Activated CD4-positive, alpha-beta memory T cell treated with anti-CD3 and anti-CD28 coated beads for 36 hours (primary cell): ENCODE measurements around the gene HOXA10. TPM values are rescaled to one million over a fixed set of nuclear protein-coding genes. Genes with fewer than 3 reads are reported as not detected.

Experiments used
- CTCF ChIA-PET: fragments of 350-600 bp; sonication (Branson Sonifier 250); formaldehyde crosslinking; loops from one replicate; lab custom pipeline; 2021; ENCODE audit warnings: antibody characterized with exemption, inconsistent platforms; lab: Charles Lee
- POLR2A ChIA-PET: fragments of 350-600 bp; sonication (Branson Sonifier 250); formaldehyde crosslinking; loops from one replicate; lab custom pipeline; 2021; ENCODE audit warnings: antibody characterized with exemption; lab: Charles Lee
- DNase-seq: peaks from one replicate; pipeline ENCODE4 v3.0.0-alpha.2; 2020
- H3K27ac Mint-ChIP-seq: one replicate; pipeline ENCODE4 v1.8.0; 2021; ENCODE audit warnings: mixed read lengths
- H3K27me3 Mint-ChIP-seq: one replicate; pipeline ENCODE4 v1.8.0; 2021; ENCODE audit warnings: mixed read lengths
- H3K36me3 Mint-ChIP-seq: one replicate; pipeline ENCODE4 v1.8.0; 2021; ENCODE audit warnings: mixed read lengths
- H3K4me1 Mint-ChIP-seq: one replicate; pipeline ENCODE4 v1.8.0; 2021; ENCODE audit warnings: low read depth, mixed read lengths
- H3K4me3 Mint-ChIP-seq: one replicate; pipeline ENCODE4 v1.8.0; 2021; ENCODE audit warnings: mild to moderate bottlenecking, mixed read lengths
- H3K9me3 Mint-ChIP-seq: one replicate; pipeline ENCODE4 v1.8.0; 2021; ENCODE audit warnings: mixed read lengths
- intact Hi-C: fragments of 100-400 bp; cut with micrococcal nuclease; formaldehyde crosslinking; loops from one replicate; pipeline ENCODE4 v1.15.1; 2023
- total RNA-seq, 2 experiments: library from RNA; stranded (reverse); gene quantifications; one replicate each; pipeline ENCODE4 v1.2.3, GENCODE V29; 2021

HOXA10 gene
- total RNA-seq, 2 experiments from 2014 or later: not detected

DNA sequence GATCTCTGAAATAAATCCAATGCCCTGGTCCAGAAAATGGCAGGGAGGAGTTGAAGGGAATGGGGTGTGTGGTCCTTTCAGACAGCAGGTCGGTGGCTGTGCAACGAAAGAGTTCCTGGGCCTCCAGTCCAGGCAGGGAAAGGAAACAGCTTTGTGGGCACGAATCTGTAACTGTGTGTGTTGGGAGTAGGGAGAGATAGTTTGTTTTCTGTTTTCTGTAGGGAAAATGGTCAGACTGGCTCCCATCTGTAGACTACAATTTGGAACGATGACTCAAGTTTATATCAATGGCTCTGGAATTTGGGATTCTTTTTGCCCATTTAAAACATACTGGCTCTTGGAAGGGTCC lies 6.2 kb downstream of the HOXA10 start:
- intact Hi-C loops: loop anchor here (2.0 to 5.0 kb wide), 2 partner anchors 31 to 74 kb away; partner anchors contain the start of gene EVX1
- Mint-ChIP-seq H3K9me3 (no peaks in the 10 kb centered on the region), H3K27me3 (peaks cover 78% of the 10 kb centered on the region), H3K4me1 (peaks cover 34% of the 10 kb centered on the region), H3K4me3 (no peak overlapping the region), H3K27ac (no peak overlapping the region), H3K36me3 (peaks cover 3% of the 10 kb centered on the region)
- no peak for DNase-seq
- ChIA-PET POLR2A (no interaction called here), CTCF (interaction anchor here (0.9 to 1.7 kb wide), 5 partner anchors 8 to 1275 kb away, joined by 3 to 10 read pairs (median 3); no protein-coding TSS in a partner anchor)

GRCh38 chr7:27166531-27167505 lies 7.3 kb downstream of the HOXA10 start:
- peaks cover 27% of the 10 kb centered on the region for H3K4me1 Mint-ChIP-seq
- peaks cover 3% of the 10 kb centered on the region for H3K36me3 Mint-ChIP-seq
- POLR2A ChIA-PET: no interaction called here

GRCh38 chr7:27165996-27166530 lies 8.1 kb downstream of the HOXA10 start:
- Mint-ChIP-seq H3K4me3 (peak overlapping the region; percentile 34), H3K36me3 (peaks cover 2% of the 10 kb centered on the region), H3K4me1 (peaks cover 25% of the 10 kb centered on the region), H3K27ac (peak overlapping the region; percentile 66), H3K27me3 (peaks cover 75% of the 10 kb centered on the region), H3K9me3 (no peaks in the 10 kb centered on the region)
- ChIA-PET CTCF (interaction anchor here (0.7 to 6.5 kb wide), 4 partner anchors 13 to 478 kb away, joined by 3 to 72 read pairs (median 14); partner anchors contain the start of gene HOXA3), POLR2A (no interaction called here)
- intact Hi-C loops: loop anchor here (1.0 to 5.0 kb wide), 4 partner anchors 15 to 76 kb away; partner anchors contain the start of gene EVX1
- no peak for DNase-seq

More at GRCh38 chr7:27166531-27167505, 7.3 kb downstream of the HOXA10 start:
- CTCF ChIA-PET: interaction anchor here (0.9 to 6.5 kb wide), 4 partner anchors 12 to 19 kb away, joined by 3 to 72 read pairs (median 14); partner anchors contain the start of gene HOXA3
- intact Hi-C loops: loop anchor here (1.0 to 5.0 kb wide), 3 partner anchors 17 to 75 kb away; partner anchors contain the start of gene EVX1
- H3K4me3 Mint-ChIP-seq: peak overlapping the region; percentile 47
- peak overlapping the region; percentile 16 for H3K27ac Mint-ChIP-seq
- H3K27me3 Mint-ChIP-seq: peaks cover 79% of the 10 kb centered on the region
- no peak for DNase-seq
- H3K9me3 Mint-ChIP-seq: no peaks in the 10 kb centered on the region

DNA sequence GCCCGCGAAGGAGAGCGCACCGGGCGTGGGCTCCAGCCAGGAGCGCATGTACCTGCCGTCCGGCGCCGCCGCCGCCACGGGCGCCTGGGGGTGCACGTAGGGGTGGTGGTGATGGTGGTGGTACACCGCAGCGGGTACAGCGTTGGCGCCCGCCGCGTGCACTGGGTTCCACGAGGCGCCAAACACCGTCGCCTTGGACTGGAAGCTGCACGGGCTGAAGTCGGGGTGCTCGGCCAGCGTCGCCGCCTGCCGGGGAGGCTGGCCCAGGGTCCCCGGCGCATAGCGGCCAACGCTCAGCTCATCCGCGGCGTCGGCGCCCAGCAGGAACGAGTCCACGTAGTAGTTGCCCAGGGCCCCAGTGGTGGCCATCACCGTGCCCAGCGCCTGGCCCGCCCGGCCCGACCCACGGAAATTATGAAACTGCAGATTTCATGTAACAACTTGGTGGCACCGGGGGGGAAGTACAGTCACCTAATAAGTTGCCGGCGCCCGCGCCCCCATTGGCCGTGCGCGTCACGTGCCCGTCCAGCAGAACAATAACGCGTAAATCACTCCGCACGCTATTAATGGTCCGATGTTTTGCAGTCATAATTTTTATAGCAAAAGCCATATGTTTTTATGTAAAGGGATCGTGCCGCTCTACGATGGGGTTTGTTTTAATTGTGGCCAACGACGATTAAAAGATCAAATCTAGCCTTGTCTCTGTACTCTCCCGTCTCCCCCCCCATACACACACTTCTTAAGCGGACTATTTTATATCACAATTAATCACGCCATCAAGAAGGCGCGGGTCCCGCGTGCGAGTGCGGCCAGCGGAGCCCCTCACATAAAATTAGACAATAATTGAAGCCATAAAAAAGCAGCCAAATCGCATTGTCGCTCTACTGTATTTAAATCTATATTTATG lies 8.8 kb downstream of the HOXA10 start, which contains the start of gene HOXA9:
Gene HOXA9, minus strand, starts transcription at position 449 of the 907 bp plus-strand sequence. Its CDS starts 80 bp downstream, at position 369.
- CTCF ChIA-PET: interaction anchor here (0.7 to 6.5 kb wide), 4 partner anchors 14 to 478 kb away, joined by 3 to 72 read pairs (median 14); partner anchors contain the start of gene HOXA3
- Mint-ChIP-seq H3K27ac (peak within 1 kb of the TSS; percentile 66), H3K27me3 (peaks cover 73% of the 10 kb centered on the region), H3K4me1 (peaks cover 28% of the 10 kb centered on the region), H3K9me3 (no peaks in the 10 kb centered on the region), H3K4me3 (peak within 1 kb of the TSS; percentile 34), H3K36me3 (peaks cover 2% of the 10 kb centered on the region)
- POLR2A ChIA-PET: no interaction called here
- DNase-seq: no peak
- intact Hi-C loops: loop anchor here (2.0 to 5.0 kb wide), 2 partner anchors 15 to 77 kb away; partner anchors contain the start of gene EVX1

GRCh38 chr7:27164367-27165088 lies 9.6 kb downstream of the HOXA10 start:
- intact Hi-C loops: loop anchor here (2.0 to 5.0 kb wide), 5 partner anchors 14 to 1302 kb away; partner anchors contain the start of genes EVX1 and HOXA1
- CTCF ChIA-PET: interaction anchor here (2.0 to 6.5 kb wide), 3 partner anchors 14 to 31 kb away, joined by 5 to 72 read pairs (median 22); partner anchors contain the start of gene HOXA3
- H3K4me1 Mint-ChIP-seq: peaks cover 26% of the 10 kb centered on the region
- no peak for DNase-seq
- H3K27me3 Mint-ChIP-seq: peaks cover 77% of the 10 kb centered on the region
- no peaks in the 10 kb centered on the region for H3K9me3 Mint-ChIP-seq
- peak overlapping the region; percentile 51 for H3K27ac Mint-ChIP-seq
- peaks cover 2% of the 10 kb centered on the region for H3K36me3 Mint-ChIP-seq
- peak overlapping the region; percentile 20 for H3K4me3 Mint-ChIP-seq
- POLR2A ChIA-PET: no interaction called here

DNA sequence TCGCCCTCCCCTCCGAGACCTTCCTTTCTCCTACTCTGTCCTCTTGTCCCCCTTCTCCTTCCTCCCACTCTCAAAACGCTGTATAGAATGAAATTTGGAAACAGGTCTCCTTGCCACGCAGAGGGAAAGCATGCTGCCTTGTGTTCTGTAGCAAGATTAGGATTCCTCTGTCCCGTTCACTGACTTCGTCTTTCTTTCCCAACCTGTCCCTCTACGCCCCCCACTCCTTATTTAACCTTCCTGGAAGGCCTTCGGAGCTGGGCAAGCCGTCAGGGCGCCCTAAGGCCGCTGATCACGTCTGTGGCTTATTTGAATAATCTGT lies 10.1 kb downstream of the HOXA10 start:
- Mint-ChIP-seq H3K27me3 (peaks cover 80% of the 10 kb centered on the region), H3K4me1 (peaks cover 25% of the 10 kb centered on the region), H3K27ac (peak overlapping the region; percentile 21), H3K36me3 (peaks cover 2% of the 10 kb centered on the region), H3K9me3 (no peaks in the 10 kb centered on the region), H3K4me3 (no peak overlapping the region)
- ChIA-PET POLR2A (no interaction called here), CTCF (interaction anchor here (2.0 to 6.5 kb wide), 3 partner anchors 14 to 32 kb away, joined by 5 to 72 read pairs (median 22); partner anchors contain the start of gene HOXA3)
- intact Hi-C loops: loop anchor here (2.0 to 5.0 kb wide), 4 partner anchors 13 to 1302 kb away; partner anchors contain the start of gene HOXA1
- no peak for DNase-seq

DNA sequence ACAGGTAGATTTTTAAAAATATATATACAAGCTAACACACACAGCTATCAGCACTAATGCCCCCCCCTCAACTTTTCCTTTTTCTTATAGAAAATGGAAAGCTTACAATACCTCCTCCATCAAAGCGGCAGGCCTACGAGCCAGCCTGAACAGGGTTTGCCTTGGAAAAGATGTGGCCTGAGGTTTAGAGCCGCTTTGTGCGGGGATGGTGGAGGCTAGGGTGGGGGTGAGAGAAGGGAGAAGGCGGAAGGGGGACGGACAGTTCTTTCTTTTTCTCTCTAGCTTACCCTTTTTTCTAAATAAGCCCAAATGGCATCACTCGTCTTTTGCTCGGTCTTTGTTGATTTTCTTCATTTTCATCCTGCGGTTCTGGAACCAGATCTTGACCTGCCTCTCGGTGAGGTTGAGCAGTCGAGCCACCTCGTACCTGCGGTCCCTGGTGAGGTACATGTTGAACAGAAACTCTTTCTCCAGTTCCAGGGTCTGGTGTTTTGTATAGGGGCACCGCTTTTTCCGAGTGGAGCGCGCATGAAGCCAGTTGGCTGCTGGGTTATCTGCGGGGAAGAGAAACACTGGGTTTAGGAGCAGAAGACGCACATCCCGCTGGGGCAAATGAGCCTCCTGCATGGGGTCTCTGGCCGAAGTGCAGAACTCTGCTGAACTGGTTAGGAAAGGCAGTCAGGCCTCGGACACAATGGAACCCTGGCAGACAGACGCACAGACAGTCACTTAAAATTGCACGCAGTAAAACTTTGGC lies 10.7 kb downstream of the HOXA10 start:
- H3K4me3 Mint-ChIP-seq: no peak overlapping the region
- ChIA-PET CTCF (interaction anchor here (1.2 to 6.5 kb wide), 4 partner anchors 13 to 1271 kb away, joined by 4 to 72 read pairs (median 14); partner anchors contain the start of gene HOXA3), POLR2A (no interaction called here)
- intact Hi-C loops: loop anchor here (2.0 to 5.0 kb wide), 4 partner anchors 13 to 1301 kb away; partner anchors contain the start of gene HOXA1
- H3K27ac Mint-ChIP-seq: no peak overlapping the region
- no peaks in the 10 kb centered on the region for H3K9me3 Mint-ChIP-seq
- peaks cover 80% of the 10 kb centered on the region for H3K27me3 Mint-ChIP-seq
- no peak for DNase-seq
- no peaks in the 10 kb centered on the region for H3K36me3 Mint-ChIP-seq
- peaks cover 24% of the 10 kb centered on the region for H3K4me1 Mint-ChIP-seq

DNA sequence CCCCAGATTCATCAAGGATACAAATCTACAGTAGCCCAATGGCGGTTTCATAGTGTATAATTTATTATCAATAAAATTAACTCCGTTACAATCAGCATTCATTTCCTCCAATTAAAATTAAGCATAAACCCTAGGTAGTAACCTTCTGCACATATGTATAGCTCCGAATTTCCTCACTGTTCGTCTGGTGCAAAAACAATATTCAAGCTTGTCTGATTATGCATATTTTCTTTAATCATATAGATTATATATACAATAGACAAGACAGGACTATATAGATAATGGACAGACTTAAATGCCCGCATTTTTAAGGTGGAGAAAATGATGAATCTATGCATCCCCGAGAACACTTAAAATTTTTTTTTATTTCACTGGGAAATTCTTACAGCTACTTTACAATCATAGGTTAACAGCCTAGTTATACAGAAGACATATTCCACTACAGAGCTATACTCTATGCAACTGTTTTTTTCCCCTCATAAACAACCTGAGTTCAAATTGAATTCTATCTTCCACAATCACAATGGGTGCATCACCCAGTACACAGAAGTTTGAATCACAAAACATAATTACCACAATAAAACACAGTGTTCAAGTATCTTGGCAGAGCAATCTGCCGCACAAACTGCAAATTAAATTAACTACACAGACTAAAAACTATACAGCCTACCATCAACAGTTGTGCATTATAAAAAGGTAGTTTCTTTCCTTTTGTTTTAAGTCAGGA lies 11.4 kb downstream of the HOXA10 start:
- no peaks in the 10 kb centered on the region for H3K9me3 Mint-ChIP-seq
- peaks cover 80% of the 10 kb centered on the region for H3K27me3 Mint-ChIP-seq
- peaks cover under 1% of the 10 kb centered on the region for H3K36me3 Mint-ChIP-seq
- H3K4me1 Mint-ChIP-seq: peaks cover 24% of the 10 kb centered on the region
- POLR2A ChIA-PET: no interaction called here
- H3K4me3 Mint-ChIP-seq: no peak overlapping the region
- DNase-seq: no peak
- no peak overlapping the region for H3K27ac Mint-ChIP-seq
- CTCF ChIA-PET: interaction anchor here (0.9 to 6.5 kb wide), 8 partner anchors 12 to 1270 kb away, joined by 4 to 72 read pairs (median 10); partner anchors contain the start of genes HOXA1 and HOXA3
- intact Hi-C loops: loop anchor here (5.0 kb wide), 3 partner anchors 65 to 1300 kb away; partner anchors contain the start of gene HOXA1
